Measurements from ENCODE around the gene EN2.

The EN2 gene

GRCh38 chr7:155447603-155448002, 10.3 kb upstream of the EN2 start:
- Histone ChIP-seq H3K9ac (ENCODE audit: low read length) (no peak overlapping the region), H3K36me3 (ENCODE audit: control insufficient read depth, insufficient read depth, low read length) (no peaks in the 10 kb centered on the region), H3K27me3 (ENCODE audit: control insufficient read depth, insufficient read depth, low read length) (peaks cover 76% of the 10 kb centered on the region), H3K4me3 (ENCODE audit: low read length) (no peak overlapping the region), H3K9me3 (ENCODE audit: control insufficient read depth, low read length) (no peaks in the 10 kb centered on the region), H3K4me1 (ENCODE audit: control insufficient read depth, insufficient read depth, low read length) (peaks cover 10% of the 10 kb centered on the region)

GRCh38 chr7:155448632-155449007, 9.3 kb upstream of the EN2 start:
- no peaks in the 10 kb centered on the region for H3K36me3 ChIP-seq (ENCODE audit: control insufficient read depth, insufficient read depth, low read length)
- no peak overlapping the region for H3K4me3 ChIP-seq (ENCODE audit: low read length)
- H3K4me1 ChIP-seq (ENCODE audit: control insufficient read depth, insufficient read depth, low read length): peaks cover 10% of the 10 kb centered on the region
- H3K9me3 ChIP-seq (ENCODE audit: control insufficient read depth, low read length): no peaks in the 10 kb centered on the region
- H3K27me3 ChIP-seq (ENCODE audit: control insufficient read depth, insufficient read depth, low read length): peaks cover 78% of the 10 kb centered on the region
- H3K9ac ChIP-seq (ENCODE audit: low read length): no peak overlapping the region

DNA sequence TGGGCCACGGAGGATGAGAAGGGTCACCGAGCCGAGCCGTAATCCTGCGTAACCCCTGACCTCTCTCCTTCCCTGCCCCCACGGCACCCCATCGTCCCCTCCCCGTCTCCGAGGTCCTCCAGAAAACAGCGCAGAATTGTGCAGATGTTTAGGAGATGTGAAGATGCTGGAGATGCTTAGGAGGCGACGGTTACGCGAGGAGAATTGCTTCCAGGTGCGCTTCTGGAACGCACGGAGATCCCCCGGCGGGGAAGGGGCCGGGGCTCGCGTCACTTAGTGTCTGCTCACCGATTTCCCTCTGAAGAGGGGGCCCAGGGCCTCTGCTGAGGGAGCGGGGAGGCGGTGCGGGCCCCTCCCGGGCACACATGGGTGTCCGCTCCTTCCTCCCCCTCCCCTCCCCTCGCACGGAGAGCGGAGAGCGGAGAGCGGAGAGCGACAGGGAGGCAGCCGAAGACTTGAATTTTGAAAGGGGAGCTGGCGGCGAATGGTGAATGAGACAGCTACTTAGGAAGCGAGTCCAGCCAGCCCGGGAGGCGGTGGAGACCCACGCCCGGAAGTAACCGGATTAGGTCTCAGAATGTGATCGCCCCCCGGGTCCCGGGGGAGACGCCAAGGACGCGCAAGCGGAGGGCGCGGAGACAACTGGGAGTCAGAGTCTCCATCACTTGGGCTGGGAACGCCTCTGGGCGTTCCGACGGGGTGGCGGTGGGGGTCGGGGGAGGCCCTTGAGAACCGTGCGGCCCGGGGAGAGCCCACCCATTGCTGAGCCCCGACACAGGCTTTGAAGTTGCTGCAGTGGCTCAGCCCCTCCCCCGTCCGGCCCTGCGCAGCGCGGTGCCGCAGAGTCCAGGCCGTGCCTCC, 8.7 kb upstream of the EN2 start:
- peaks cover 10% of the 10 kb centered on the region for H3K4me1 ChIP-seq (ENCODE audit: control insufficient read depth, insufficient read depth, low read length)
- no peak overlapping the region for H3K4me3 ChIP-seq (ENCODE audit: low read length)
- peaks cover 78% of the 10 kb centered on the region for H3K27me3 ChIP-seq (ENCODE audit: control insufficient read depth, insufficient read depth, low read length)
- H3K9ac ChIP-seq (ENCODE audit: low read length): no peak overlapping the region
- no peaks in the 10 kb centered on the region for H3K9me3 ChIP-seq (ENCODE audit: control insufficient read depth, low read length)
- no peaks in the 10 kb centered on the region for H3K36me3 ChIP-seq (ENCODE audit: control insufficient read depth, insufficient read depth, low read length)

DNA sequence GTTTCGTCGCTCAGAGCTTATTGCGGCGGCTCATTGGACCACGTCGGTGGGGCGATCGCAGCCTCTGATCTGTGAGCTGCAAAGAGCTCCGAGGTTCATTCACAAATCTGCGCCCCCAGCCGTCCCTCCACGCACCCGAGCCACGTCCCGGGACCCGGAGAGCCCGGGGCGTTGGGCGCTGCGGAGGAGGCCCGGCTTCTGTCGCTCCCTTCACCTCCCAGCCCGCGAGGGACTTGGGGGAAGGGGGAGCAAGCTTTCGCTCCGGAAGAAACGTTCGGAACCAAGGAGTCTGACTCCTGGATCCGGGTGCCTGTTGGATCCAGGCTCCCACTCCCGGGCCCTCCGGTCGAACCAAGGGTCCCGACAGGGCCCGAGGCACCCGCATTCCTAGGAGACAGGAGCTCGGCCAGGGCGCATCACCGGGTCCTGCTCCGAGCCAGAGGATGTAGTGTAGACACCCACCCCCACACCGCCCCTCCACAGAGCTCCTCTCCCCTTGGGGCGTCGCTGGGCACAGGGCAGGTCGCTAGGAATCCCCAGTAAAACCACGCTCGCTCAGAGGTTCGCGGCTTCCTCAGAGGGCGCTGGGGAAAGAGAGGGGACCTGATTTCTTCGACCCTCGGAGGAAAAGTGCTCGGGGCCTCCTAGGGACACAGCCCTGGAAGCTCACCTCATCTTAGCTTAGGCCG, 7.9 kb upstream of the EN2 start:
- H3K36me3 ChIP-seq (ENCODE audit: control insufficient read depth, insufficient read depth, low read length): no peaks in the 10 kb centered on the region
- H3K9me3 ChIP-seq (ENCODE audit: control insufficient read depth, low read length): no peaks in the 10 kb centered on the region
- peaks cover 86% of the 10 kb centered on the region for H3K27me3 ChIP-seq (ENCODE audit: control insufficient read depth, insufficient read depth, low read length)
- peaks cover 10% of the 10 kb centered on the region for H3K4me1 ChIP-seq (ENCODE audit: control insufficient read depth, insufficient read depth, low read length)
- no peak overlapping the region for H3K4me3 ChIP-seq (ENCODE audit: low read length)
- H3K9ac ChIP-seq (ENCODE audit: low read length): no peak overlapping the region

- Histone ChIP-seq H3K4me3 (ENCODE audit: low read length) (no peak overlapping the region), H3K4me1 (ENCODE audit: control insufficient read depth, insufficient read depth, low read length) (peaks cover 10% of the 10 kb centered on the region), H3K36me3 (ENCODE audit: control insufficient read depth, insufficient read depth, low read length) (no peaks in the 10 kb centered on the region), H3K9ac (ENCODE audit: low read length) (no peak overlapping the region), H3K27me3 (ENCODE audit: control insufficient read depth, insufficient read depth, low read length) (peaks cover 92% of the 10 kb centered on the region), H3K9me3 (ENCODE audit: control insufficient read depth, low read length) (no peaks in the 10 kb centered on the region)
These were observed 7.4 kb upstream of the EN2 start for GRCh38 chr7:155450558-155450969.

DNA sequence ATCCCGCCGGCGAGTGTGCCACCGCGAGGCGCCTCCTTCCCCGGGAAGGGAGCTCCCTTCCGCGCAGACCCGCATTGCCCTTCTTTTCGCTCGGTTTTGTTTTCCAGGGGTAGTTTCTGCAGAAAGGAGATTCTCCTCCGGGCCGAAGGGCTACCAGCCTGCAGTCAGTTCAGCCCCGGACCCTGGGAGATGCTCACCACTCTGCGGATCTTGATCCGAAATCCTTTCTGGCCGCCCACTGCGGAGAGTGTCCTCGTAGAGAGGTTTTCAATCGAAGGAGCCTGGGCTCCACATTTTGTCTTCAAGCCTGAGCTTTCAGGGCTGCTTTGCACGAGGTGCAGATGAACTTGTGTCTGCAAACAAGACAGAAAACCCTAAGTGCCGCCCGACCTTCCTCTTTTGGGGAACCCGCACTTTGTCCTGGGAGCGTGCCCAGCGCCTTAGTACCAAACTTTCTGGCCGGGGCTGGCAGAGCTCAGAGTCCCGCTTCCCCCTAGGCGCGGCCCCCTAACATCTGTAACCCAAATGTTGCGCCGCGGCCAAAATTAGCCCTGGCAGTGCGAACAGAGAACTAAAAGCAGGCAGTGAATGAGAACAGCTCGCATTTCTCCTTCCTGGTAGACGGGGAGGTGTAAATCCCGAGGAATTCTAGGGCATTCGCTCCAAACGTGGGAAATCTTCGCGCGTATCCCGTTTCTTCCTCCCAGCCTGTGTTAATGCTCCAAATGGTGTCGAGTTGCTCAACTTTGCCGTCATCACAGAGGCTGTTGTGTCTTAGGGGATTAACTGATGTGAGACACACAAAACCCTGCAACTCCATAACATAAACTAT, 6.7 kb upstream of the EN2 start:
- H3K4me1 ChIP-seq (ENCODE audit: control insufficient read depth, insufficient read depth, low read length): peaks cover 10% of the 10 kb centered on the region
- H3K9ac ChIP-seq (ENCODE audit: low read length): no peak overlapping the region
- no peaks in the 10 kb centered on the region for H3K36me3 ChIP-seq (ENCODE audit: control insufficient read depth, insufficient read depth, low read length)
- H3K9me3 ChIP-seq (ENCODE audit: control insufficient read depth, low read length): peaks cover 4% of the 10 kb centered on the region
- H3K27me3 ChIP-seq (ENCODE audit: control insufficient read depth, insufficient read depth, low read length): peaks cover 97% of the 10 kb centered on the region
- H3K4me3 ChIP-seq (ENCODE audit: low read length): no peak overlapping the region

GRCh38 chr7:155451840-155452239, 6.1 kb upstream of the EN2 start:
- Histone ChIP-seq H3K27me3 (ENCODE audit: control insufficient read depth, insufficient read depth, low read length) (peaks cover 99% of the 10 kb centered on the region), H3K9me3 (ENCODE audit: control insufficient read depth, low read length) (peaks cover 4% of the 10 kb centered on the region), H3K36me3 (ENCODE audit: control insufficient read depth, insufficient read depth, low read length) (no peaks in the 10 kb centered on the region), H3K4me1 (ENCODE audit: control insufficient read depth, insufficient read depth, low read length) (peaks cover 14% of the 10 kb centered on the region), H3K4me3 (ENCODE audit: low read length) (no peak overlapping the region), H3K9ac (ENCODE audit: low read length) (no peak overlapping the region)

GRCh38 chr7:155452505-155453295, 5.2 kb upstream of the EN2 start:
- Histone ChIP-seq H3K9ac (ENCODE audit: low read length) (no peak overlapping the region), H3K4me1 (ENCODE audit: control insufficient read depth, insufficient read depth, low read length) (peaks cover 19% of the 10 kb centered on the region), H3K36me3 (ENCODE audit: control insufficient read depth, insufficient read depth, low read length) (no peaks in the 10 kb centered on the region), H3K4me3 (ENCODE audit: low read length) (no peak overlapping the region), H3K27me3 (ENCODE audit: control insufficient read depth, insufficient read depth, low read length) (peaks cover 96% of the 10 kb centered on the region), H3K9me3 (ENCODE audit: control insufficient read depth, low read length) (peaks cover 4% of the 10 kb centered on the region)

- Histone ChIP-seq H3K27me3 (ENCODE audit: control insufficient read depth, insufficient read depth, low read length) (peaks cover 96% of the 10 kb centered on the region), H3K4me3 (ENCODE audit: low read length) (no peak overlapping the region), H3K9me3 (ENCODE audit: control insufficient read depth, low read length) (peaks cover 4% of the 10 kb centered on the region), H3K4me1 (ENCODE audit: control insufficient read depth, insufficient read depth, low read length) (peaks cover 14% of the 10 kb centered on the region), H3K36me3 (ENCODE audit: control insufficient read depth, insufficient read depth, low read length) (no peaks in the 10 kb centered on the region), H3K9ac (ENCODE audit: low read length) (no peak overlapping the region)
These were observed 4.4 kb upstream of the EN2 start for GRCh38 chr7:155453296-155454182.

DNA sequence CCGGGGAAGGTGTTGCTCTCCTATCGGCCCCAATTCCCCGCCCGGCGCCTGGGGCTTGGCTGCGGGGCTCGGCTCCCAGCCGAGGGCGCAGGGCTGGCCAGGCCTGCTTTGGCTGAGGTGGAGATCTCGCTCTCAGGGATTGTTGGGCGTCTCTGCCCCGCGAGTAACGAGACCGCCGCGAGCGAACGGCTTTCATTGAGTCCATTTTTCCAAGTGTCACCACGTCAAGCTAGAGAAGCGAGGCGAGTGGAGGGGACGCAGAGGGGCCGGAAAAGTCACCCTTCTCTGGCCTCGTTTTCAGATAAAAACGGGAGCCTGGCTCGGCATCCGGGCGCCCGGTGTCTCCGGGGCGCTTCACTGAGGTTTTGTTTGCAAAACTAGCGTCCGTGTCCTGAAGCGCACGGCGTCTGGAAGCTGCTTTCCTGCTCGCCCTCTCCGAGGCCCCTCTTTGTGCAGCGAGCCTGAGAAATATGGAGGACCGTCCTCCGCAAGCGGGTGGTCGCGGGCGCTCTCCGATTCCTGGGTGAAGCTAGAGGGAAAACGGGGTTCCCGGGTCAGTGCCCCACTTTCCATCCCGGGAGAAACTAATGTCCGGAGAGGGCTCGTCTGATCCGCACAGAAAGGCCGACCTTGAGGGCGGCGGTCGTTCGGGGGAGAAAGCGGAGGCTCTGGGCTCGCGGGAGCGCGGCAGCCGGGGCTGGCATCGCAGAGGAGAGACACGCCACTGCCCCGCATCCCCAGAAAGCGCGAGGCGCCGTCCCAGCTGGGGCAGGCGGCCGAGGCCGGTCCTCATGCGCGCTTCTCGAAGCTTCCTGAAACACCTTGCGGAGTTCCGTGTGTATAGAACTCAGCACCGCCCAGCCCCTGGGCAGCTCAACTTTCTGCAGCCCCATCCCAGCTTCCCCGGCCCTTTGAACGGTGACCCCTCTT, 3.5 kb upstream of the EN2 start:
- H3K4me1 ChIP-seq (ENCODE audit: control insufficient read depth, insufficient read depth, low read length): peaks cover 16% of the 10 kb centered on the region
- no peak overlapping the region for H3K4me3 ChIP-seq (ENCODE audit: low read length)
- peaks cover 96% of the 10 kb centered on the region for H3K27me3 ChIP-seq (ENCODE audit: control insufficient read depth, insufficient read depth, low read length)
- H3K9me3 ChIP-seq (ENCODE audit: control insufficient read depth, low read length): peaks cover 4% of the 10 kb centered on the region
- no peak overlapping the region for H3K9ac ChIP-seq (ENCODE audit: low read length)
- no peaks in the 10 kb centered on the region for H3K36me3 ChIP-seq (ENCODE audit: control insufficient read depth, insufficient read depth, low read length)
